MM.1S (cell line): ENCODE measurements around the gene CAMSAP1.

ENCODE experiments used
- EZH2 ChIP-seq: fragments of 300-600 bp; sonication (generic); optimal IDR thresholded peaks from 2 replicates; pipeline ENCODE3; 2017; ENCODE audit warnings: low read depth, mild to moderate bottlenecking, antibody characterized with exemption, low read length, mixed read lengths
- EZH2phosphoT487 ChIP-seq: fragments of 300-600 bp; sonication (generic); IDR thresholded peaks from 2 replicates; pipeline ENCODE4 v1.6.1; 2018; ENCODE audit warnings: antibody characterized with exemption, low read length
- TF ChIP-seq, protein P1 (sequence below): fragments of 300-600 bp; sonication (generic); IDR thresholded peaks from 2 replicates; pipeline ENCODE4 v1.5.1; 2016; ENCODE audit warnings: antibody characterized with exemption, low read length, mixed read lengths

DNA sequence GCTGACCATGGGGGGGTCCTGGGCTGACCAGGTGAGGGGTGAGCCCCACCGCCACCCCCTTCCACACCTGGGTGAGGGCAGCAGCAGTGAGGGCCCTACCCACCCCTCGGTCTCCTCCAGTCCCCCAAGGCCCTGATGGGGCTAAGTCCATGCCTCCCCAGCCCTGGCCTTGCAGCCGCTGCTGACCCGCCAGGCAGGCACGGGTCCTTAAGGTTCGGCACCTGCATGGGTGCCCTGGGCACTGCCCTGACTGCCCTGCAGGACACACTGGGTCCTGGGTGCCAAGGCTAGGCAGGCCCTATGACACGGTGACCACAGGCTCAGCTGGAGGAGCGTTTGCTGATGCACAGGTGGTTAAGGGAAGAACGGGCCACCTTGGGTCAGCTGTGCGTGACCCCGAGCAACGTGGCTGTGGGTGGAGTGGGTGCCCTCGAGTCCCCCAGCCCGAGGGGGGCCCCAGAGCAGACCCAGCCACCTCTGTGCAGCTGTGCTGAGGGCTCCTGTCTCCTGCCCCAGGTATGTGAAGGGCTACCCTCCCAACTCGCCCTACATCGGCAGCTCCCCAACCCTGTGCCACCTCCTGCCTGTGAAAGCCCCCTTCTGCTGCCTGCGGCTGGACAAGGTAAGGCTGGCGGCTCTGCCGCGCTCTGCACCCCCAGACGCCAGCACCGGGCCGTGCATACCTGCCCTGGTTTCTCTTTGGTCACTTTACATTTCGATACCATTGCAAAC, 132.4 kb downstream of the CAMSAP1 start:
- no peak for TF ChIP-seq EZH2
- TF ChIP-seq, protein P1, sequence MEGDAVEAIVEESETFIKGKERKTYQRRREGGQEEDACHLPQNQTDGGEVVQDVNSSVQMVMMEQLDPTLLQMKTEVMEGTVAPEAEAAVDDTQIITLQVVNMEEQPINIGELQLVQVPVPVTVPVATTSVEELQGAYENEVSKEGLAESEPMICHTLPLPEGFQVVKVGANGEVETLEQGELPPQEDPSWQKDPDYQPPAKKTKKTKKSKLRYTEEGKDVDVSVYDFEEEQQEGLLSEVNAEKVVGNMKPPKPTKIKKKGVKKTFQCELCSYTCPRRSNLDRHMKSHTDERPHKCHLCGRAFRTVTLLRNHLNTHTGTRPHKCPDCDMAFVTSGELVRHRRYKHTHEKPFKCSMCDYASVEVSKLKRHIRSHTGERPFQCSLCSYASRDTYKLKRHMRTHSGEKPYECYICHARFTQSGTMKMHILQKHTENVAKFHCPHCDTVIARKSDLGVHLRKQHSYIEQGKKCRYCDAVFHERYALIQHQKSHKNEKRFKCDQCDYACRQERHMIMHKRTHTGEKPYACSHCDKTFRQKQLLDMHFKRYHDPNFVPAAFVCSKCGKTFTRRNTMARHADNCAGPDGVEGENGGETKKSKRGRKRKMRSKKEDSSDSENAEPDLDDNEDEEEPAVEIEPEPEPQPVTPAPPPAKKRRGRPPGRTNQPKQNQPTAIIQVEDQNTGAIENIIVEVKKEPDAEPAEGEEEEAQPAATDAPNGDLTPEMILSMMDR, result no peak
- no peak for TF ChIP-seq EZH2phosphoT487
